ENCODE data around the gene NHS.

GRCh38 chrX:17453788-17454187 lies 78.8 kb downstream of the NHS start:
- TF ChIP-seq CTCF (IDR thresholded peaks at IDR 0.05) (no peak), POLR2A (IDR thresholded peaks at IDR 0.05) (no peak)
